ENCODE measurements around the gene KITLG. TPM values are rescaled to one million over a fixed set of nuclear protein-coding genes. Genes with fewer than 3 reads are reported as not detected.

Gene KITLG
- total RNA-seq, 1 experiment from 2014 or later: 32.5 TPM

DNA sequence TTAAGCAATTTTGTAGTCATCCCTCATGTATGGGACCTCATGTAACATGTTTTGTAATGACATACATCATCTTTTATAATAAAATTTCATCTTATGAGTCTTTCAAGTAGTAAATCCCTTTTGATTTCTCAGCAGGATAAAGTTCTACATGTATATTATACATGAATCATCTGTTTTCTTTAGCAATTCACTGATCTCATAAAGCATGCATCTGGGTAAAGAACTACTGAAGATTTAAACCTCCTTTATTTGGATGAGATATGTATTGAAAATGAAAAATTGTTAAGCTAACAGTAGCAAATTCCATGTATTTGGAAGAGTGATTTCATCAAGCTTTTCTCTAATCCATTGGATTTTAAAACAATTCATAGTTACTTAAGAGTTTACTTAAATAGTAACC is 126.9 kb downstream of the KITLG start:
- in situ Hi-C loops (cut with HindIII; ENCODE audit: low pct_unique_long_range_greater_than_20kb, low sequenced_read_pairs): no loop called here
- DNase-seq (ENCODE audit: low read depth): no peak

DNA sequence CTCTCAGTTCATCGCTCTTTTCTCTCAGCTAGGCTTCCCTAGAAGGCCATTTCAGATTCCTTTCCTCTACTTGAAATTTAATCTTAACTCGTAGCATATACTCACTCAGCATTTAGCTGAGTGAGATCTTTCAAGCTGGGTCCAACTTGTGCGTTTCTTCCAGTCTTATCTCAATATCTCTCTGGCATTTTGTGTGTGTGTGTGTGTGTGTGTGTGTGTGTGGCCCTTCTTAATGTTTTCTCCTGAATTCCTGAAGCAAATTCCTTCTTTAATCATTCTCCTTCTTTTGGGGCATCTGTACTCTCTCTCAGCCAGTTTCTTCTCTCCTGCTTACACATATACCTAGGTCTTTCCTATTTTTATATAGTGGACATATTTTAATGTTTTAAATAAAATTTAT is 129.1 kb downstream of the KITLG start:
- no peak for DNase-seq (ENCODE audit: low read depth)
- in situ Hi-C loops (cut with HindIII; ENCODE audit: low pct_unique_long_range_greater_than_20kb, low sequenced_read_pairs): no loop called here

DNA sequence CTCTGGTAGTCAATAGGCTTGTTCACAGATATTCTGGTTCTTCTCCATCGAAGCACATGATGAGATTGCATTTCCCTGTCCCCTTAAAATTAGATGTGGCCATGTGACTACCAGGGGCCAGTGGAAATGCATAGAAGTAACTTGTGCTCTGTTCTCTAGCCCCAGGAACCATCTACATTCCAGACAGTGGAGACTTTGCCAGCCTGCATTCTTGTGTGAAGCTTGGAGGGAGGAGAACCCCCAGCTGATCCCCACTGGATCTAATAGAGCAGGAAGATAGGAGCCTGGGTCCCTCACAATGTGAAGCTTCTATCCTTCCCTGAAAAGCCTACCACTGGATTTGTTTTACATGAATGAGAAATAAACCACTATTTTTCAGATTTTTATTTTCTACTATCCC is 130.1 kb downstream of the KITLG start:
- in situ Hi-C loops (cut with HindIII; ENCODE audit: low pct_unique_long_range_greater_than_20kb, low sequenced_read_pairs): no loop called here
- no peak for DNase-seq (ENCODE audit: low read depth)

DNA sequence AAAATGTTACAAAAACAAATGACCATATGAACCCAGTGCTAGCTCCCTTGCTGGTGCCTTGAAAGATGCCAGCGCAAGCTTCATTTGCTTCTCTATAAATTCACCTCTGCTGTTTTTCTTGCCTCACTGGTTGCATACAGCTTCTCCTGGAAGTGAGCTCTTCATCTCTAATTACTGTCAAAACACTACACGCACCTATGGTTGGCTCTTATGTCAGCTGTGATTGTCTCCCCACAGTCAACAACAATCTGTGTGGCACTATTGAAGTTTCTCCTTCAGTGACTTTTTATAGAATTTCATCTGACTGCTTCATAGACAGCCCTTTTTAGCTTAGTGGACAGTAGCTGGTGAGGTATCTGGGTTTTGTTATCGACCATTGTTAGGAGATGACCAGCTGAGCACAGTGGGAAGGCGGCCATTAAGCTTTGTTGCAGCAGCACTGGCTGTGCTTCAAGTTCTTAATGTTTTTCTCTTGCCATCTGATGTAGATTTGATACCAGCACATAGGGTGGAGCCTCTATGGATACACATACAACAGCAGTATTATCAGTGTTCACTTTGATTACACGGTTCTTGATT is 131.8 kb downstream of the KITLG start:
- in situ Hi-C loops (cut with HindIII; ENCODE audit: low pct_unique_long_range_greater_than_20kb, low sequenced_read_pairs): no loop called here
- no peak for DNase-seq (ENCODE audit: low read depth)

DNA sequence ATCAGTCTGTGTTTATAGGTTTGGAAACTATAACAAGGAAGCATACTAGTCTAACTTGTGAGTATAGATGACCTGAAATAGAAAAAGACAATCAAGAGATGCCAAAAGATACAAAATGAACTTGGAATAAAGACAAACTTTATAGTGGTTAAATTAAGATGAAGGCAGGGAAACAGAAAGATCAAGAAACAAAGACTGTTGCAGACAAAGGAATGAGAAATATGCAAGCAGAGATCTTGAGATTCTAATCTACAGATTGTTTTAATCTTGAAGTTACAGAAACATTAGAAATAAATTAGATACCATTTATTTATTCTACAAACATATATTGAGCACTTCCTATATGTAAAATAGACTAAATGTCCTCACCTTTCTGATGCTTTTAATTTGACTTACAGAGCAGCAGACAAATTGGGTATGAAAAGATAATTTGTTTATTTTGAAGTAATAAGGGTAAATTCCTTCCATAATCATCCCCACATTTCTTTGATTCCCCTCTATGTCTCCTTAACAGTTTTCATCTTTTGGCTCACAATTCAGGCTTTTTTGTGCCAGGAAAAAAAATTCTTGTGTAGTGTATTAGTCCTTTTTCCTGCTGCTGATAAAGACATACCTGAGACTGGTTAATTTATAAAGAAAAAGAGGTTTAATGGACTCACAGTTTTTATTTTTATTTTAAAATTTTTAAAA is 134.4 kb downstream of the KITLG start:
- DNase-seq (ENCODE audit: low read depth): no peak
- in situ Hi-C loops (cut with HindIII; ENCODE audit: low pct_unique_long_range_greater_than_20kb, low sequenced_read_pairs): no loop called here

DNA sequence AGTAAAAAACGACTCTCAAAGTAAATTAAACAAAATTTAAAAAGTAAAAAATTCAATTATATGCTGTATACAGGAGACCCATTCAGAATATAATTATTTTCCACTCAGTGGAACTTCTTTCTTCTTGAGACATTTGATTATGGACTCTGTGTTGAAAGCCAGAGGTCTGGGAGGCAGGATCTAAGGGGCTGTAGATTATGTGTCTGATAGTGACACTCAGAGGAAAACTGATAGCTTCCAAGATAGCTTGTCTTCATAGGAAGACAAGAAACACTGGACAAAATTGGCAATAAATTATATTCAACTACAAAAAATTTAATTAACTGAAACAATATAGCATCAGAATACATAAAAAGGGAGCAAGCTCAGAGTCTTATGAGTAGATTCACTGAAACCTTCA is 135.8 kb downstream of the KITLG start:
- no peak for DNase-seq (ENCODE audit: low read depth)
- in situ Hi-C loops (cut with HindIII; ENCODE audit: low pct_unique_long_range_greater_than_20kb, low sequenced_read_pairs): no loop called here

Data from Caki2 (cell line).